COLO668 (cell line): ENCODE data around the gene SPATA2L.
A peak's percentile ranks its signal among the peaks of the same experiment; 100 is the strongest.
"Not testable (repeated sequence)": the region's sequence is repeated elsewhere in the genome, so short reads cannot be mapped to it uniquely, and the experiment has no call there.

Experiments used
- DNase-seq: peaks from one replicate; lab custom pipeline; 2025; ENCODE audit not compliant: unreplicated experiment; lab: John Stamatoyannopoulos, UW

The SPATA2L gene

DNA sequence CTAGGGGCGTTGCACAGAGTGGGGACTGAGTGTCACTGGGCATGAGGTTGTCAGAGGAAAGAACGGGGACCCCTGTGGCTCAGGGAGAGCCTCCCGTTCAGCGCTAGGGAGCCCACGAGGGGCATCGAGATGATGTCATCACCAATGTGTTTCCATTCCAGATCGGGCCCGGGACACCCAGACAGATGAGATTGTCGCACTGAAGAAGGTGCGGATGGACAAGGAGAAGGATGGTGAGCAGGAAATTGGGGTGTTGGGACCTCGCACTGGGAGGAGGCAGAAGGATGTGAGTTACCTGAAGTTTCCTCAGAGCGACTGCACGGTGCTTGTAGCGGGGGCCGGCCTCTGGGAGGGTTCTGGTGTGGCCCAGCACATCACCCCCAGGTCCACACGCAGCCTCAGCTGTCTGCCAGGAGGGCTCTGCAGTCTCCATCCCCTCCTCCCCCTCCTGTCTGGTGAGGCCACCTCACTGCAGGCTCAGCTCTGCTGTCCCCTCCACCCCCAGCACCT is 11.1 kb downstream of the SPATA2L start:
- DNase-seq, result no peak

DNA sequence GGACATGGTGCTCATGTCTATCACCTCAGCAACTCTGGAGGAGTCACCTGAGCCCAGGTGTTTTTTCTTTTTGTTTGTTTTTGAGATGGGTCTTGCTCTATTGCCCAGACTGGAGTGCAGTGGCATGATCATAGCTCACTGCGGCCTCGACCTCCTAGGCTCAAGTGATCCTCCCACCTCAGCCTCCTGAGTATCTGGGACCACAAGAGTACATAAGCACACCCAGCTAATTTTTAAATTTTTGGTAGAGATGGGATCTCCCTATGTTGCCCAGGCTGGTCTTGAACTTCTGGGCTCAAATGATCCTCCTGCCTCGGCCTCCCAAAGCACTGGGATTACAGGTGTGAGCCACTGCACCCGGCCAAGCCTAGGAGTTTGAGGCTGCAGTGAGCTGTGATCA is 11.9 kb downstream of the SPATA2L start:
- DNase-seq, result not testable (repeated sequence)

DNA sequence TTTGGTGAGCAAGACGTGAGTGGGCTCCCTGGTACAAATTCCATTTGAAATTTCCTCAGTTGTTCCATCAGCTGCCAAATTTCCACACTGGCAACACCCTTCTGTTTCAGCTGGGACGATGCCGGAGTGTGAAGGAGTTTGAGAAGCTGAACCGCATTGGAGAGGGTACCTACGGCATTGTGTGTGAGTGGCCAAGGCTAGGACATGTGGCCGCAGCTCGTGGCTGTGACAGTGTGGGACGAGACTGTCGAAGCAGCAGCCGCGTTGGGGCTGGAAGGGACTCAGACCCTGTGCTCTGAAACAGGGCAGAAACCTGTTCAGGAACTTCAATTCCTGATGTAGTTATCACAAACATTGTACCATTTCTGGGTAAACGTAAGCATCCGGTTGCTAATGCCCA is 12.4 kb downstream of the SPATA2L start:
- DNase-seq, result no peak

DNA sequence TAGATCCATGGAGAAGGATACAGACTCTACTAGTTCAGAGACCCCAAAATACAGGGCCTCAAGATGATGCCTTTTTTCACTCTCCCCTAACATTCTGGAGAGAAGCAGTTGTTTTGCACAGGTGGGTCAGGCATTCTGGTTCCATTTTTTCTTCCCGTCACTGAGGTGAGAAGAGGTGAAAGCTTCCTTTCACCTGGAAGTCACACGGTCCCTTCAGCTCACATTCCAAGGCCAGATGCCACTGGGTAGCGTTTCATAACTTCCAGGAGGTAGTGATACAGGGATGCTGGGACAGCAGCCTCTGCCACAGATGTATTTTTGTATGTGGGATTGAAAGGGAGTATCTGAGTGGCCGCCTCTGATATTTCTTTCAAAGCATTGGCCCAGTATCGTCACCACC is 13.1 kb downstream of the SPATA2L start:
- DNase-seq, result no peak

DNA sequence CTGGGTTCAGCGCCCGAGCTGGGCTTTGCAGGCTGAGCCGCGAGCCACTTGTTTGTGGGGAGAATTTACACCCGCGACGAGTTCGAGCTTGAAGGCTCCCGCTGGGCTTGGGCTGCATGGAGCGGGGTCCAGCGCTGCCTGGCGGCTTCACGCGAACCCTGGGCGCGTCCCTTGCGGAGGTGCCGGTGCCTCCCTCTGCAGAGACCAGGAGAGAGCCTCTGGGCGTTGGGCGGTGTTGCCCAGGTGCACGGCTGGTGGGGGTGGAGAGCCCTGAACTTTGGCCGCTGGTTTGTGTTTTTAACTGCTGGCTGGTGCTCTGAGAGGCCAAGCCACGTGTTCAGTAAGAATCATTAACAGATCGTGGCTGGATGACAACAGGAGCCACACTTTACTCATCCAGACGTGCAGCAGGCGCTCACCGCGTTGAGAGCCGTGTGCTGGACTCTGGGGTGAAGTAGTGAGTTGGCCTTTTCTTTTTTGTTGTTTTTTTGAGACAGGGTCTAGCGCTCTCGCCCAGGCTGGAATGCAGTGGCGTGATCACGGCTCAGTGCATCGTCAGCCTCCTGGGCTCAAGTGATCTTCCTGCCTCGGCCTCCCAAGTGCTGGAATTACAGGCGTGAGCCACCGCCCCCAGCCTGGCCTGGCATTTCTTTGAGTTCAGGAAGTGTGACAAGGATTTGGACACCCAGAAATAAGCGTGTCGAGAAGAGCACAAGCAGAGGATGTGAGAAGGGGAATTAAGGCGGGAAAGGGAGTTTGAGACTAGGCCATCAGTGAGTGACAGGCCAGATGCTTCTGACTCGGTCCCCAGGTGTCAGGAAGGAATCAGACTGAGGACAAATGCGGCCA is 14.2 kb downstream of the SPATA2L start:
- DNase-seq, result peak; percentile 86

DNA sequence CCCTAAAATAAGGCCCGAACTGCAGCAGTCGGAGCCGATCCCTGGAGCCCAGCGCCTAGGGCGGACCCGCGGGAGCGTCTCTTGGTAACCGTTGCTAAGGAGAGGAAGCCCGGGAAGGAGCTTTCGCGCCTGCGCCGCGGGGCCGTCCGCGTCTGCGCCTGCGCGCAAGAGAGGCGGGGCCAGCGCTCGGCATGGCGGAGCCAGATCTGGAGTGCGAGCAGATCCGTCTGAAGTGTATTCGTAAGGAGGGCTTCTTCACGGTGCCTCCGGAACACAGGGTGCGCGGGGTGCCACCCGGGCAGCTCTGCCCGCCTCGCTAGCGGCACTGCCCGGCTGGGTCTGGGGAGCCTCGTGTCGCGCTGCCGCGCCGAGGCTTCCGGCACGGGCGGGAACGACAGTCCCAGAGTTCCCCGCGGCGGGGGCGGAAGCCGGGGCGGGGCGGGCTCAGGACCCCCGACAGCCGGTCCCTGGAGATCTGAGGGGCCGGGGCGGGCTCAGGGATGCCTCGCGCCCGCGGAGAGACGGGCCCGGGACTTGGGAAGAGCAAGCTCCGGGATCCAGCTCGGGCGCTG is 14.9 kb downstream of the SPATA2L start, which contains the start of gene CDK10:
CDK10 (plus strand) TSS at position 170 of the 572 bp plus-strand sequence; CDS start at position 192, 22 bp downstream.
- peak; percentile 93 for DNase-seq

DNA sequence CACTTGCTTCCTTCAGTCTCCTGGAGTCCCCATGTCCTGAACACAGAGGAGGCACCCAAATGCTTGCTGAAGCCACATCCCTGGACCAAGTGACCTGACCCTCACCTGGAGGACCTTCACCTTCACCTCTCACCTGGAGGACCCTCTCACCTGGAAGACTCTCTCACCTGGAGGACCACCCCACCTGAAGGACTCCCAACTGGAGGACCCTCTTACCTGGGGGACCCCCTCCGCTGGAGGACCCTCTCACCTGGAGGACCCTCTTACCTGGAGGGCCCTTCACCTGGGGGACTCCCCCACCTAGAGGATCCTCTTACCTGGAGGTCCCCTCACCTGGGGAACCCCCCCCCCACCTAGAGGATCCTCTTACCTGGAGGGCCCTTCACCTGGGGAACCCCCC is 15.6 kb downstream of the SPATA2L start:
- DNase-seq, result no peak

DNA sequence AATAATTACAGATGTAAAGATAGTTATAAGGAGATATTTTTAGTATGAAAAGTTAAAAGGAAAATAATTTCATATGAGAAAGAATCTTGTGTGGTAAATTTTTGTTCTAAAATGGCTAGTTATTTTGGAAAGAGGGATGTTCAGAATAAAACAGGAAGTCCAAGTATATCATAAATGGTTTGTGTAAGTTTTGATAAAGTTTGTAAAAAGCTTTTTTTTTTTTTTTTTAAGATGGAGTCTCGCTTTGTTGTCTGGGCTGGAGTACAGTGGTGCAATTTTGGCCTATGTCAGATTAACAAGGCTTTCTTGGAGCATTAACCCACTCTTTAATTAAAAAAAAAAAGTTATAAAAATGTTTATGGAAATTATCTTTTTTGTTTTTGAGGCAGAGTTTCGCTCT is 23.2 kb downstream of the SPATA2L start:
- no peak for DNase-seq

DNA sequence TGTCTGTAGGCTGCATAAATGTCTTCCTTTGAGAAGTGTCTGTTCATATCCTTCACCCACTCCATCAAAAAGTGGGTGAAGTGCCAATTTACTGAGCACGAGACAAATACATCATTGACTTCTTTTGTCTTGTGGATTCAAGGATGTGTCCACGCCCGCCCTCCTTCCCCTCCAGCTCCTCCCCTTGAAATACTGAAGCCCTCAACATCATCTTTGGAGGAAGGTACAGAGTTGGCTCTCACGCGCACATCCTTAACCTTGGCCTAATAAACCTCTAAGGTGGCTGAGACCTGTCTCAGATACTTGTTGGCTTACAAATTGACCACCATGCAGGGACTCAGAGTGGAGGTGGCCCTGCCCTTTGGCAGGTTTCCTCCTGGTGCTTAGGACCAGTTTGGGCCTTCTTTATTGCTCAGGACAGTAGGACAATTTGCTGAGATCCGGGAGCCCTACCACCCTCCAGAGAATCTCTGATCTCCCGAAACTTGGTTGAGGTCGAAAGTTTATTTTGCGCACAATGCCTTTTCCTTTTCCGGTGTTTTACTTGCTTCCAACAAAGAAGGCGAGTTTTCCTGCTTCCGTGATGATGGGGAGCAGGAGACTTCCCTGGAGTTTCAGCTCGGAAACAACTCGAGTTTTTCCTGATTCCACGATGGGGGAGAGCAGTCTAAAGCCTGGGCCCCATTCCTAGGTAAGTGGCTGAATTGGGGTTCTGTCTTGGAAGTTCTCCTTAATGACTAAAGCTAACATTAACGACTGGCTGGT is 29.1 kb downstream of the SPATA2L start:
- no peak for DNase-seq

DNA sequence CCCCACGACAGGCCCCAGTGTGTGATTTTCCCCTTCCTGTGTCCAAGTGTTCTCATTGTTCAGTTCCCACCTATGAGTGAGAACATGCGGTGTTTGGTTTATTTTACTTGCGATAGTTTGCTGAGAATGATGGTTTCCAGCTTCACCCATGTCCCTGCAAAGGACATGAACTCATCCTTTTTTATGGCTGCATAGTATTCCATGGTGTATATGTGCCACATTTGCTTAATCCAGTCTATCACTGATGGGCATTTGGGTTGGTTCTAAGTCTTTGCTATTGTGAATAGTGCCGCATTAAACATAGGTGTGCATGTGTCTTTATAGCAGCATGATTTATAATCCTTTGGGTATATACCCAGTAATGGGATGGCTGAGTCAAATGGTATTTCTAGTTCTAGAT is 29.9 kb downstream of the SPATA2L start:
- DNase-seq, result not testable (repeated sequence)

DNA sequence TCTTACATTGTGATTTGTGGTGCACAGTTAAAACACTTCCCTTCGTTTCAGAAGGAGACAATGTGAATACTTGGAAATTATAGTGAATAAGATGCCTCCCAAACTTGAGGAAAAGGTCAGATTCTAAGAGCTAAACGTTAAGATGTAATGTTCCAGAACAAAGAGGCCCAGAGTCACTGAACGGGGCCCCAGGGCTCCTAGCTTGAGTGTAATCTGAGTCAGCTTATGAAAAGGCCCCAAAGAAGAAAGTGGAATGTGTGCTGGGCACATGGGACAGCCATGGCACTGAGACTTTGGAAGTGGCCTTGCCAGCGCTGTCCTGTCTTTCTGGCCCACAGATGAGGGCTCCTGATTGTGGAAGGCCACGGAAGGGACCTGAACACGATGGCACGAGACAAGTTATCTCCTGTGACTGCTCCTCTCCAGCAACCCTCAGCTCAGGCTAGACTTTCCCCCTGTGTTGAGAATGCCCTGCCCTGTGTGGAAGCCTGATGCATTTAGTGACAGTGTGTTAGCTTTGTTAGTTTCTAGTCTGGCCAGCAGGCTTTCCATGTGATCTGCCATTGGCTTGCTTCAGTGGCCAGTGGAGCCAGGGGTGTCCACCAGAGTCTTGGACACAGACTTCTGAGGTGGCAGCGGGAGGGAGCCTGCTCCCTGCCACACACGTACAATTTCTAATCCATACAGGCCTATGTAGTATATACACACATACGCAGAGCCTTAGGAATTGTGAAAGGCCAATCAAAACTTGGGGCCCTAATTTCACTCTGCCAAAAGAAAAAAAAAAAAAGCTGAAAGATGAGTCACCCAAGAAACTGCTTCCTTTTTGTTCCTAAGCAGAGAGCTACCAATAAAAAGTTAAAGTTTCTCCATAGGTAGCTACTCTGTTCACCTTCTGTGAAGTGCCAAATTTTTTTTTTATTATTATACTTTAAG is 30.7 kb downstream of the SPATA2L start:
- no peak for DNase-seq

DNA sequence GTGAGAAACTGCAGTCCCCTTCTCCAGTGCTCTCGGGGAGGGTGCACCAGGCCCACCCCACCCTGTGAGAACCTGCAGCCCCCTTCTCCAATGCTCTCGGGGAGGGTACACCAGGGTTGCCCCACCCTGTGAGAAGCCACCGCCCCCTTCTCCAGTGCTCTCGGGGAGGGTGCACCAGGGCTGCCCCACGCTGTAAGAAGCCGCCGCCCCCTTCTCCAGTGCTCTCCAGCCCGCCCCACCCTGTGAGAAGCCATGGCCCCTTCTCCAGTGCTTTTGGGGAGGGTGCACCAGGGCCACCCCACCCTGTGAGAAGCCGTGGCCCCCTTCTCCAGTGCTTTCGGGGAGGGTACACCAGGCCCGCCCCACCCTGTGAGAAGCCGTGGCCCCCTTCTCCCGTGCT is 31.8 kb downstream of the SPATA2L start:
- DNase-seq, result no peak

DNA sequence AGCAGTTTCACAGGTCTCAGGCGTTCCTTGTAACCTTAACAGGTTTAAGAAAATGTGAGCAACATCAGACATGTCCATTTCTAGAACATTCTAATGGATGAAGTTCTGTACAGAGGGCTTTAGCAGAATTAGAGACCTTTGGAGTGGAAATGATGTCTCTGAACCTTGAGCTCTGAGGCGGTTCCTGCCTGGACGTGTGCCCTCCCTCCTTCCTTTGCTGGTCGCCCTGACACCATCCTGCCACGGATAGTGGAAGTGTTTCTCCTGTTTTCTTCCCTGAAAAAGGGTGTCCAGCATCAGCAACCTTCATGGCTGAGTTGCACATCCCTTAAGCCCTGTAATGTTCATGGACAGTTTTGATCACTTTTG is 32.7 kb downstream of the SPATA2L start:
- DNase-seq, result no peak

DNA sequence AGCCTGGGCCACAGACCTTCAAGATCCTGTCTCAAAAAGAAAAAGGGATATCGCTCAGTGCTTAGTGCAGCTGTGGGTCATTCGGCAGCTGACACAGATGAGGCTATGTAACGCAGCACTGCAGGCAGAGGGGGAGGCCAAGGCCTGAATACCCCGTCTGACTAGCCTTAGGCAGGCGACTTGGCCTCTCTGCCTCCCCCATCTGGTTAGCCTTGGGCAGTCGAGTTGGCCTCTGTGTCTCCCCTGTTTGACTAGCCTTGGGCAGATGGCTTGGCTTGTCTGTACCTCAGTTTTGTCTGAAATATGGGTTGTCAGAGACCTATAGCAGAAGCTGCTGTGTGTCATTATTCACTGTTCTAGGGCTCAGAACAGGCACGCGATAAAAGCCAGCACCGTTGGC is 33.9 kb downstream of the SPATA2L start:
- no peak for DNase-seq

DNA sequence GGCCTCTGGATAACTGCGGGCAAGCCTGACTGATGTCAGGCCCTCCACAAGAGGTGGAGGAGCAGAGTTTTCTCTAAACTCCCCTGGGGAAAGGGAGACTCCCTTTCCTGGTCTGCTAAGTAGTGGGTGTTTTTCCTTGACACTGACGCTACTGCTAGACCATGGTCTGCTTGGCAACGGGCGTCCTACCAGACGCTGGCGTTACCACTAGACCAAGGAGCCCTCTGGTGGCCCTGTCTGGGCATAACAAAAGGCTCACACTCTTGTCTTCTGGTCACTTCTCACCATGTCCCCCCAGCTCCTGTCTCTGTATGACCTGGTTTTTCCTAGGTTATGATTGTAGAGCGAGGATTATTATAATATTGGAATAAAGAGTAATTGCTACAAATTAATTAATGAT is 34.5 kb downstream of the SPATA2L start:
- DNase-seq, result peak; percentile 17

DNA sequence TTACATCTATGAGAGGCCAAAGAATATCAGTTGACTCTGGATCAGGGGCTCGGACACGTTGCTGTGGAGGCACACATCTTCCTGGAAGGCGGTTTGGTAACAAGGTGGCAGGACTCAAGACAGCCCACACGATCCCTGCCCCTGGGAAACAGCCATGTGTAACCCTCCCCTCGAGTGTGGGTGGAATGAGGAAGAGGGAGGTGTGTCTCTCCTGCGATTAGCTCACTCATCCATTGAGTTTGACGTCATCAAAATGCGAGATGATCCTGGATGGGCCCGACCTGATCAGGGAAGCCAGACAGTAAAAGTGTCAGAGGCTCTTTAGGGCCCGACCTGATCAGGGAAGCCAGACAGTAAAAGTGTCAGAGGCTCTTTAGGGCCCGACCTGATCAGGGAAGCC is 37.3 kb downstream of the SPATA2L start:
- not testable (repeated sequence) for DNase-seq

DNA sequence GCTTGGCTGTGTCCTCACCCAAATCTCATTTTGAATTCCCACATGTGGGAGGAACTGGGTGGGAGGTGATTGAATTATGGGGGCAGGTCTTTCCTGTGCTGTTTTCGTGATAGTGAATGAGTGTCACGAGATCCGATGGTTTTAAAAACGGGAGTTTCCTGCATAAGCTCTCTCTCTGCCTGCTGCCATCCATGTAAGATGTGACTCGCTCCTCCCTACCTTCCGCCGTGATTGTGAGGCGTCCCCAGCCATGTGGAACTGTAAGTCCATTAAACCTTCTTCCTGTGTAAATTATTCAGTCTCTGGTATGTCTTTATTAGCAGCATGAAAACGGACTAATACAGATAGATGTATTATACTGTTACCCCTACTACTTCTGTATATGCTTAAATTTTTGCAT is 40.3 kb downstream of the SPATA2L start:
- DNase-seq, result no peak

DNA sequence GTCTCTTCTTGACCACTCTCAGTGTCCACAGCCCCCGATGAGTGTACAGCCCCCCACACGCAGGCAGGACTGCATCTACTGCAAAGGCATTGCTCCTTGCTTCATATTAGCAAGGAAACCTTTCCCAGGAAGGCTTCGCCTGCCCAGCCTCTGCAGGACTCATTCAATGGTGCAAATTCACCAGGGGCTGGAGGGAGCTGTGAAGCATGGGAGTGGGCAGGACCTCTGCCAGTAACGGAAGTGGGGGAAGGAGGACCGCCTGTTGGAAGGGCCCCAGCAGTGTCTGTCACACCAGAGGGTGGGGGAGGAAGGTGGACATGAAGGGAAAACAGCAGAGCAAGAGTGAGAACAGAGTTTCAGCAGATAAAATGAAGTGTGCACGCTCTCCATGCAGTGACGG is 41.4 kb downstream of the SPATA2L start:
- no peak for DNase-seq

DNA sequence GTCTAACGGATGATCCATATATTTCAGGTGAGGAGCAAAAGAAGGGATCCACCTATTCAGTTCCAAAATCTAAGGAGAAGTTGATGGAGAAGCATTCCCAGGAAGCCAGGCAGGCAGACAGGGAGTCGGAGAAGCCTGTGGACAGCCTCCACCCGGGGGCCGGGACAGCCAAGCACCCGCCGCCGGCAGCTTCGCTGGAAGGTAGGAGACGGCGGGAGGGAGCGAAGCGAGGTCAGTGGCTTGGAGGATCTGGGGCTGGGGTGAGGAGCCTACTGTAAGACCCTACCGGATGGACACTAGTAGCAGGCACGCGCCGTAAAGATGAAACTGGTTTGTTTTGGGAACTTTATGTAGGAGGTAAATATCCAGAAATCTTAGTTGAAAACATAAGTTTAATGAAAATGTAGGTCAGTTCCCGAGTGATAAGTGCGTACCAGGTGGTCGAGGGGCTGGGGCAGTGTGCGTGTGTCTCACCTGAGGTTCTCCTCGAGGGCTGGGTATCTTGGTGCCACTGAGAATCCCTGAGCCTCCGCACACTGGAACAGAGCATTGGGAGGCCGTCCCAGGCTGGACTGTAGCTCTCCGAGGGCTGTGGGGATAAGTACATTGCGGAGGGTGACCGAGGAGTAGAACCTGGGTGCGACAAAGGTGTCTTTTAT is 43.2 kb downstream of the SPATA2L start:
- DNase-seq, result peak; percentile 46
